Psoas muscle (tissue), 8 donors: ENCODE measurements around the gene TRMT2A. TPM values are rescaled to one million over a fixed set of nuclear protein-coding genes. Genes with fewer than 3 reads are reported as not detected.

Experiments used
- ATAC-seq, 4 donors: fragments of 200-7000 bp; cut with Tn5 transposase; one replicate each; pipeline ENCODE4 v1.9.1; 2020; ENCODE audit warnings: moderate library complexity in 3 of 4, mild to moderate bottlenecking in 2 of 4
- DNase-seq, 2 donors: peaks; one replicate each; pipeline ENCODE4 v3.0.0-alpha.2; 2020
- H3K27ac ChIP-seq: fragments of 200-600 bp; one replicate; pipeline ENCODE4 v1.8.0; 2022
- H3K27me3 ChIP-seq, 3 donors: fragments of 200-600 bp in 1 of 3; one replicate each; pipeline versions ENCODE4 v1.6.1 to v1.8.0; 2013 to 2022; ENCODE audit warnings: low read length in 2 of 3, mild to moderate bottlenecking in 2 of 3, moderate library complexity in 1 of 3; ENCODE audit not compliant: insufficient read depth in 3 of 3
- H3K36me3 ChIP-seq, 2 donors: fragments of 200-600 bp in 1 of 2; one replicate each; pipeline versions ENCODE4 v1.6.1 to v1.8.0; 2013 to 2022; ENCODE audit warnings: low read depth in 1 of 2, mild to moderate bottlenecking in 1 of 2, moderate library complexity in 1 of 2; ENCODE audit not compliant: insufficient read depth in 1 of 2
- H3K4me1 ChIP-seq: fragments of 200-600 bp; one replicate; pipeline ENCODE4 v1.8.0; 2022
- H3K4me3 ChIP-seq: fragments of 200-600 bp; one replicate; pipeline ENCODE4 v1.8.0; 2022; ENCODE audit warnings: mild to moderate bottlenecking
- H3K9me3 ChIP-seq: fragments of 200-600 bp; one replicate; pipeline ENCODE4 v1.8.0; 2022
- CTCF ChIP-seq: fragments of 200-600 bp; IDR thresholded peaks from one replicate; pipeline ENCODE4 v1.8.0; 2022; ENCODE audit warnings: antibody characterized with exemption
- WGBS, 3 donors: extraction: QIAGEN DNeasy Blood & Tissue Kit; methylation state at CpG; one replicate each; pipeline versions ENCODE4 v1.1.6 to v1.1.7; 2013; 5-methylcytosine and 5-hydroxymethylcytosine counted together
- intact Hi-C, 2 donors: fragments of 100-400 bp; cut with DNase I; formaldehyde crosslinking; loops; one replicate each; pipeline versions ENCODE4 v1.11.0 to v1.14.2; 2022
- polyA plus RNA-seq, 3 donors: library from polyadenylated mRNA; stranded (reverse); fragments of 200-250 nt; gene quantifications; one replicate each; pipeline ENCODE4 v1.2.3, GENCODE V29; 2013
- total RNA-seq, 4 donors: library from RNA; stranded (reverse); fragmentation: NEBNext Ultra II Directional in 2 of 4; extraction: Animal tissue kit (Norgen Biotek cat#: 25700) in 2 of 4; gene quantifications; one replicate each; pipeline versions ENCODE4 v1.2.1 to v1.2.4, GENCODE V29; 2021 to 2023
- donor health status: healthy with polysubstance abuse.
- donor health status: DM: no; HTN: no; CAD: no; lungs with moderate emphysema.
- donor health status: Bipolar disorder and iron deficiency.
- donor health status: healthy.
- donor health status: DM: yes; HTN: yes; CAD: no.
- donor health status: DM: no; HTN: no; CAD: no.
- donor health status: DM: no; HTN: no; CAD: no.
- donor health status: DM: yes; HTN: yes; CAD: no.

TRMT2A gene
- total and polyA plus RNA-seq, 7 donors, result 20.5 to 34.1 (median 26.7) TPM

- no peak for TF ChIP-seq CTCF
- ATAC-seq, result no peak
- Histone ChIP-seq H3K27ac (no peak overlapping the region), H3K36me3 (peaks cover 27 to 92% of the 10 kb centered on the region in 2 donors), H3K27me3 (no peaks in the 10 kb centered on the region), H3K9me3 (no peaks in the 10 kb centered on the region), H3K4me3 (no peak overlapping the region), H3K4me1 (peaks cover 13% of the 10 kb centered on the region)
- DNase-seq, result no peak
- 88 to 95% (median 89%) methylated on average over 11 of the region's 11 CpGs for WGBS, 3 donors
- intact Hi-C loops, result no loop called here
Observed at GRCh38 chr22:20089977-20090729, 26.9 kb downstream of the TRMT2A start.

- H3K27ac ChIP-seq, result no peak overlapping the region
- TF ChIP-seq CTCF, result no peak
- H3K4me3 ChIP-seq, result no peak overlapping the region
- no peaks in the 10 kb centered on the region for H3K9me3 ChIP-seq
- no peaks in the 10 kb centered on the region for H3K27me3 ChIP-seq
- H3K36me3 ChIP-seq, result peaks cover 27 to 85% of the 10 kb centered on the region in 2 donors
- DNase-seq (no peak), ATAC-seq (no peak)
- peaks cover 21% of the 10 kb centered on the region for H3K4me1 ChIP-seq
- 91 to 93% (median 92%) methylated on average over 17 of the region's 17 CpGs for WGBS, 3 donors
- intact Hi-C loops, result no loop called here
Observed at GRCh38 chr22:20089226-20089976, 27.6 kb downstream of the TRMT2A start.

- ATAC-seq, result no peak
- no peaks in the 10 kb centered on the region for H3K9me3 ChIP-seq
- no peaks in the 10 kb centered on the region for H3K27me3 ChIP-seq
- H3K4me3 ChIP-seq, result no peak overlapping the region
- H3K36me3 ChIP-seq, result peaks cover 27 to 76% of the 10 kb centered on the region in 2 donors
- 84 to 86% (median 85%) methylated on average over 8 of the region's 8 CpGs for WGBS, 3 donors
- intact Hi-C loops, result no loop called here
- no peak for TF ChIP-seq CTCF
- no peak overlapping the region for H3K27ac ChIP-seq
- H3K4me1 ChIP-seq, result peaks cover 24% of the 10 kb centered on the region
- no peak for DNase-seq
Observed at GRCh38 chr22:20088263-20088648, 28.8 kb downstream of the TRMT2A start.

- Histone ChIP-seq H3K9me3 (no peaks in the 10 kb centered on the region), H3K27me3 (no peaks in the 10 kb centered on the region), H3K4me3 (no peak overlapping the region), H3K27ac (no peak overlapping the region), H3K4me1 (peaks cover 31% of the 10 kb centered on the region), H3K36me3 (peaks cover 27 to 72% of the 10 kb centered on the region in 2 donors)
- WGBS, 3 donors, result 87 to 95% (median 90%) methylated on average over 14 of the region's 14 CpGs
- intact Hi-C loops, result no loop called here
- no peak for DNase-seq
- ATAC-seq, result no peak
- no peak for TF ChIP-seq CTCF
Observed at GRCh38 chr22:20087319-20088262, 29.4 kb downstream of the TRMT2A start.
